Endothelial cell of umbilical vein (primary cell): ENCODE measurements around the gene PRRC2B.

Experiments
- CTCF ChIP-seq, 2 donors: IDR thresholded peaks; 1 replicate in 1 of 2; 2 replicates in 1 of 2; pipeline ENCODE4 v1.5.1; 2011; ENCODE audit warnings: low read length in 2 of 2, mild to moderate bottlenecking in 2 of 2, moderate library complexity in 2 of 2, control low read depth in 1 of 2, inconsistent platforms in 1 of 2, low read depth in 1 of 2; ENCODE audit not compliant: insufficient read depth in 1 of 2; ENCODE audit errors: extremely low read depth in 1 of 2
- EZH2 ChIP-seq: IDR thresholded peaks from 2 replicates; pipeline ENCODE4 v1.6.1; 2012; ENCODE audit warnings: borderline replicate concordance, low read depth, mild to moderate bottlenecking, moderate library complexity, low read length, inconsistent platforms; ENCODE audit not compliant: severe bottlenecking
- FOS ChIP-seq: IDR thresholded peaks from 2 replicates; pipeline ENCODE4 v1.6.1; 2011; ENCODE audit warnings: mild to moderate bottlenecking, low read length, moderate library complexity, borderline replicate concordance; ENCODE audit not compliant: insufficient read depth
- GATA2 ChIP-seq: IDR thresholded peaks from 2 replicates; pipeline ENCODE4 v1.7.0; 2011; ENCODE audit warnings: low read depth, mild to moderate bottlenecking, moderate library complexity, mixed read lengths, low read length; ENCODE audit not compliant: insufficient read length, insufficient read depth
- JUN ChIP-seq: IDR thresholded peaks from 2 replicates; pipeline ENCODE4 v1.6.1; 2011; ENCODE audit warnings: borderline replicate concordance, low read depth; ENCODE audit not compliant: insufficient read length, insufficient read depth
- MAX ChIP-seq: IDR thresholded peaks from 2 replicates; pipeline ENCODE4 v1.6.1; 2011; ENCODE audit not compliant: insufficient read depth, insufficient read length
- POLR2A ChIP-seq: IDR thresholded peaks from 2 replicates; pipeline ENCODE4 v1.6.1; 2012; ENCODE audit warnings: low read depth, mild to moderate bottlenecking, control low read depth, low read length
- POLR2AphosphoS5 ChIP-seq: IDR thresholded peaks from 2 replicates; pipeline ENCODE4 v1.6.1; 2012; ENCODE audit warnings: low read depth, mild to moderate bottlenecking, control low read depth, low read length, moderate library complexity; ENCODE audit not compliant: insufficient read depth

GRCh38 chr9:131395157-131396098 is 1.5 kb downstream of the PRRC2B start:
- TF ChIP-seq POLR2A (no peak), CTCF (IDR thresholded peaks at IDR 0.05; ENCODE audit: extremely low read depth in 1 of 2, insufficient read depth in 1 of 2, low read depth in 1 of 2, low read length in 2 of 2) (no peak), JUN (no peak), EZH2 (no peak), POLR2AphosphoS5 (no peak), FOS (no peak), GATA2 (no peak), MAX (no peak)
